HEK293T (cell line): Measurements from ENCODE around the gene EXOC3L2.

Experiments used
- BHLHE40 ChIP-seq: fragments of 450-650 bp; IDR thresholded peaks from 2 replicates; pipeline ENCODE4 v1.6.1; 2016; ENCODE audit warnings: mild to moderate bottlenecking, moderate library complexity, borderline replicate concordance
- FOXK2 ChIP-seq: fragments of 450-650 bp; IDR thresholded peaks from 2 replicates; pipeline ENCODE4 v1.6.1; 2016; ENCODE audit warnings: mild to moderate bottlenecking
- HDGF ChIP-seq: fragments of 450-650 bp; IDR thresholded peaks from 2 replicates; pipeline ENCODE4 v1.6.1; 2017; ENCODE audit warnings: antibody characterized with exemption, borderline replicate concordance
- PKNOX1 ChIP-seq: fragments of 450-650 bp; IDR thresholded peaks from 2 replicates; pipeline ENCODE4 v1.6.1; 2016
- SP1 ChIP-seq: fragments of 450-650 bp; IDR thresholded peaks from 2 replicates; pipeline ENCODE4 v1.6.1; 2017

GRCh38 chr19:45293682-45294081 is 48.5 kb upstream of the EXOC3L2 start:
- TF ChIP-seq SP1 = no peak
- no peak for TF ChIP-seq BHLHE40
- TF ChIP-seq PKNOX1 = no peak
- no peak for TF ChIP-seq FOXK2
- no peak for TF ChIP-seq HDGF
